Measurements from ENCODE around the gene CASR.

CASR gene

DNA sequence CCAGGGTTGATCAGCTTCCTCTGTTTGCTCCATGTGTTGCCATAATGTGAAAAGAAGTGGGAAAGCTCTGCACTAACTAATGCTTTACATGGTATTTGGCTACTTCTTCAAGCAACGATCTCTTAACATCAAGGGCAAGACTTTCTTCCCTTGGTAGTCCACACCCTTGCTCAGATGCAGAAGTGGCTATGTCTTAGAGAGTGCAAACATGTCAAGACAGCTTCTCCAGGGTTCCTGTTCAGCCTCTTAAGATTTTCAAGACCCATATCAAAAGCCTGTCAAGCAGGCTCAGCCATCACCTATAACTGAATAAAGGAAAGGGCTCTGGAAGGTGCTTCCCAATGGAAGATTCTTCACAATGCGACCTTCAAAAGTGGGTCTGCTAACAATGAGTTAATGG lies 76.7 kb downstream of the CASR start:
- no peak for DNase-seq

DNA sequence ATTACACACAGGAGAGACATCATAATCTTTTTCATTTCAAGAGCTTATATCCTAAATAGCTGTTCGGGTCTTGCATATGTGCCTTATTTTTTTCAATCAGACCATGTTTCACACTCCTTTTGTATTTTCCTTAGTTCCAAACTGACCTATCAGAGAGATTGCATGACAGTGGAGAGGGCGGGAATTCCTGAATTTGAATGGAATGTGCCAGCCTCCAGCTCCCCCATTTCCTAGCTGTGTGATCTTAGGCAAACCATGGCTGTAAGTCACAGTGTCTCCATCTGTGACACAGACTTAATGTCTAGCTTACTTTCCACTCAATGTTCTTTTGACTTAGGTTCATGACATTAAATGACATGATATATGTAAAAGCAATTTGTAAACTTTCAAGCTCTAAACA lies 79.6 kb downstream of the CASR start:
- DNase-seq = no peak

DNA sequence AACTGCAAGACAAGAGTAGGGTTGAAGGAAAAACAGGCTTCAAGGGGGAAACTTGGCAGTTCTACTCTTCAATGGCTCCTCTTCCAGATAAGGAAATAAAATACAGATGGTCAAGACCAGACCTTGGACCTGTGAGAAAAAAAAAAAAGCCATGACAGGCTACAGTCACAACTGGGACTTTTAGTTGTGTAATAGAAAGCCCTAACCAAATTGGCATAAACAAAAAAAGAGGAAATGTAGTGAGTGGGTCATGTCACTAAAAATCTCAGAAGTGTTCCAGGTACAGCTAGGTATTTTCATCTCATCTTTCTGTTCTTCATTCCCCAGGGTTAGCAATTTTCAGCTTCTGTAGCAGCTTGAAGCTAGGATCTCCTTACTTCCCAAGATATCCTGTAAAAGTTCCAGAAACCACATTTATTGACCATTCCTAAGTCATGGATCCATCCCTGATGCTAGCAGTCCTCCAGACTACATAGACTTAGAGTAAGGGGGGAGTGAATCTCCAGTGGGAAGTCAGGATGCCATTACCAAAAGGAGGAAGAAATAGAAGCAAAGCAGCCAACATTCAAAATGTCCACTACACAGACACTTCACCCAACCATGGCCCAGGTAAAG lies 80.6 kb downstream of the CASR start:
- no peak for DNase-seq

DNA sequence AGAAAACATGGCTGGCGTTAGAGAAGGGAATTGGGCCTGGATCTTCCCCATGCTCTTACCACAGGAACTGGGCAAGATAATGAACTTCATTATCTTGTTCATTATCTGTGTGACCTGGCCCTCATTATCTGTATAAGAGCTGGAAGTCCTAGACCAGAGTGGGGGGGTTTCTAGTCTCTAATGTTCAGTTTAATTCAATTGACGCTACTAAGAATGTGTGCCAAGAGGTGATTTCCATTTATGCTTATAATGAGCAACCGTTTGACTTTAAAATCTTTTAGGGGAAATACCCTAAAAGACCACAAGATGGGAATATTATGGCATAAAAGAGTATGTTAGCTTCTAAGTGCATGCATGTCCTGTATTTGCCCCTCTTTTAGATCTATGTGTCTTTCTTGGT lies 82.5 kb downstream of the CASR start:
- DNase-seq = no peak

DNA sequence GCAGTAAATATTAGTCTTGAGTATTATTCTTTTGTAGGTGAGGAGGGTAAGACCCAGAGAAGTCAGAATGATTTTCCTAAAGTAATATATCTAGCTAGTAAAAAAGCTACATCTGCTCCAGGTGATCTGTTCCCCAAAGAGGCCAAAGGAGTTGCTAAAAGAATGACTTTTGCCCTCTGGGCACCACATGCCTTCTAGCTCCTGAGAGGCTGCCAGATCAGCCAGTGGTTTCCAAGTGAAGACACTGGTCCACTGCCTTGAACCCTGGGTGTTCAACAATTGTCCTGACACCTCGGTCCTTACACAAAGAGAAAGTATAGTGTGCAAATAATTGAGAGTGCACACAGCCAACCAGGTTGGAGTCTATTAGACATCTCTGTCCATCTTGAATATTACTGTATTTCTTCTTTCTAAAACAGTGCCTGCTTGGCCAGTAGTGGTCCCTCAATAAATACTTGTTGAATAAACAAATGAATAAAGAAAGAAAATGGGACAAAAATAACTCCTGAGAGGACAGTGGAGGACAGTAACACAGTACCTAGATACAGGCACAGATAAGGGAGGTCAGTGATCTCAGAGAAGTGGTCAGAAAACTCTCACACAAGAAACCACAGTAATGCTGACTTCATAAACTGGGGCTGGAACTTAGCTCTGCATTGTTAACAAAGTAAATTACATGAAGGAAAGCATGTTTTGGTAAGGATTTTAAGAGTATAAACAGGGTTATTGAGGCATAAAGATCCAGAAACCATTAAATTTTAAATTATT lies 85.0 kb downstream of the CASR start:
- DNase-seq = no peak

DNA sequence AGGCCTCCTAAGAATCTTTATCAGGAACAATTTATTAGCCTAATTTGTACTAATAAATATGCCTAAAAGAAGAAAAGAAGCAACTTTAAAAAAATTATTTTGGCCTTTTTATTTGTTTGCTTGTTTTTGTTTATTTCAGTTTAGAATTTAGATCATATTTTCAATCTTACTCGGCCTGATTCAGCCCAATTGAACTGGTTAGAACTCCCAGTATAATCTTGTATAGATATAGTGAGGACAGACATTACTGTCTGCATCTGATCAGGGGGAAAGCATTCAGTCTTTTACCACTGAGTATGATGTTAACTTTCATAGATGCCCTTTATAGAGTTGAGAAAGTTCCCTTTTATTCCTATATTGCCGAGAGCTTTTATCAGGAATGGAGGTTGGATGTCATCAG lies 85.6 kb downstream of the CASR start:
- DNase-seq = no peak

DNA sequence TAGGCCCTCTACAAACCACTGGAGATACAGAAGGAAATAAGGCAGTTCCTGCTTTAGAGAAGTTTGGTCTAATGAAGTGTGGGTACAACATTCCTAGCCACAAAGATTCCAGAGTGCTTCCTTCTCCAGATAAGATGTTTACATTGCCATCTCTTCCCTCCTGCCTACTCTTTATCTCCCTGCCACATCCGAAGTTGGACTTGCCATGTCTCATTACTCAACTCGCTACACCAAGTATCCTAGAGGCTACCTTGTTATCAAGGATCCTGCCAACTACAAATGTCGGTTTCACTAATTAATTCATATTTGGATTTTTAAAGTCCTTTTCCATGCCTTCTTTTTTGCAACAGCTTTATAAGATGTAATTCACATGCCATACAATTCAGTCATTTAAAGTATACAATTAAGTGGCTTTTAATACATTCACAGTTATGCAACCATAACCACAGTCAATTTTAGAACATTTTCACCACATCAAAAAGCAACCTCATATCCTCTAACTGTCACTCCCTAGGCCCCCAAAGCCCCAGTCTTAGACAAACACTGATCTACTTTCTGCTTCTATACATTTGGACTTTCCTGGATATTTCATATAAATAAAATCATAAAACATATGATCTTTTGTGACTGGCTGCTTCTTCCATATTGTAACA lies 87.9 kb downstream of the CASR start:
- DNase-seq = no peak

DNA sequence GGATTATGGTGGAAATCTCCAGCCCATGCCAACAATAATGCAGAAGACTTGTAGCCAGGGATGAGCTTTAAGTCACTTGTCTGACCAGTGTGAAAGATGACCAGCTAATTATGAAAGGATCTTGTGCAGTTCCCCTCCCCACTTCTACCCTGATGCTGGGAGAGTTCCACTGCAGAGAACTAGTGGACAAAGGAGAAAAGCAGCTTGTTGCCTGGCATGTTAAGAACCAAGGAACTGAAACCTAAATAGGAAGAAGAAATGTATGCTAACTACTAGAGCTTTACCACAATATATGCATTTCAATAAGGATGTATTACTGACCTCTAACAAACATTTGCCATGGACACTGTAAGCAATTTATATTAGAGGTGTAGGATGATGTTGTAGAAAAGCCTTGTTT lies 89.4 kb downstream of the CASR start:
- no peak for DNase-seq

DNA sequence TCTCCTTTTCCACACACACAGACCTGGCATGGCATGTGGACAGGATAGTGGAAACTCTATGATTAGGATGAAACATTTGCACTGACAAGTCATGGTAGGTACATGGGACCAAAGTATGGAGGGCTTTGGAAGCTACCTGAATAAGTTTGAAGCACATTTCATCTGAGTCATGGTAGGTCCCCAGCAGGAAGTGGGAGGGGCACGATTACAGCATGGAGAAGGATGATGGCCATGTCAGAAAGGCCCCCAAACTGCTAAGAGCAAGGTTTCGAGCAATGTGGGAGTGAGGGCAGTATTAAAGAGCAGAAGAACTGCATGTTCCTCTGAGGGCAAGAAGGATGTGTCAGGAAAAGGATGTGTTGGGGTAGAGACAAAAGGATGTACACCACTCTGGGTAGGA lies 90.0 kb downstream of the CASR start:
- no peak for DNase-seq

DNA sequence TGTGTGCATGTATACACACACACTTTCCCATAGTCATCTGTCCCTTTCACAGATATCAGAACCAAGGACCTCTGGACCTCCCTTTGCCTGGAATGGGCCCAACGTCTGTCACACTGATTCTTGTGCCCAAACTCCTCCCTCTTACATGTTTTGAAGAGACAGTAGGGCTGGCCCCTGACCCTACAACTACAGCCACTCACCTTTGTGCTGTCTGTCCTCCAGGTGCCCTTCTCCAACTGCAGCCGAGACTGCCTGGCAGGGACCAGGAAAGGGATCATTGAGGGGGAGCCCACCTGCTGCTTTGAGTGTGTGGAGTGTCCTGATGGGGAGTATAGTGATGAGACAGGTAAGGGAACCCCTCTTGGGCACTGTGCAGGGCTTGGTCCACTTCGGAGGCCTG lies 98.4 kb downstream of the CASR start:
- no peak for DNase-seq

DNA sequence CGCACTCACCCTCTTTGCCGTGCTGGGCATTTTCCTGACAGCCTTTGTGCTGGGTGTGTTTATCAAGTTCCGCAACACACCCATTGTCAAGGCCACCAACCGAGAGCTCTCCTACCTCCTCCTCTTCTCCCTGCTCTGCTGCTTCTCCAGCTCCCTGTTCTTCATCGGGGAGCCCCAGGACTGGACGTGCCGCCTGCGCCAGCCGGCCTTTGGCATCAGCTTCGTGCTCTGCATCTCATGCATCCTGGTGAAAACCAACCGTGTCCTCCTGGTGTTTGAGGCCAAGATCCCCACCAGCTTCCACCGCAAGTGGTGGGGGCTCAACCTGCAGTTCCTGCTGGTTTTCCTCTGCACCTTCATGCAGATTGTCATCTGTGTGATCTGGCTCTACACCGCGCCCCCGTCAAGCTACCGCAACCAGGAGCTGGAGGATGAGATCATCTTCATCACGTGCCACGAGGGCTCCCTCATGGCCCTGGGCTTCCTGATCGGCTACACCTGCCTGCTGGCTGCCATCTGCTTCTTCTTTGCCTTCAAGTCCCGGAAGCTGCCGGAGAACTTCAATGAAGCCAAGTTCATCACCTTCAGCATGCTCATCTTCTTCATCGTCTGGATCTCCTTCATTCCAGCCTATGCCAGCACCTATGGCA lies 100.5 kb downstream of the CASR start:
- no peak for DNase-seq

DNA sequence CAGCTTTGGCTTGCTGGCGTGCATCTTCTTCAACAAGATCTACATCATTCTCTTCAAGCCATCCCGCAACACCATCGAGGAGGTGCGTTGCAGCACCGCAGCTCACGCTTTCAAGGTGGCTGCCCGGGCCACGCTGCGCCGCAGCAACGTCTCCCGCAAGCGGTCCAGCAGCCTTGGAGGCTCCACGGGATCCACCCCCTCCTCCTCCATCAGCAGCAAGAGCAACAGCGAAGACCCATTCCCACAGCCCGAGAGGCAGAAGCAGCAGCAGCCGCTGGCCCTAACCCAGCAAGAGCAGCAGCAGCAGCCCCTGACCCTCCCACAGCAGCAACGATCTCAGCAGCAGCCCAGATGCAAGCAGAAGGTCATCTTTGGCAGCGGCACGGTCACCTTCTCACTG lies 101.0 kb downstream of the CASR start:
- DNase-seq = no peak

DNA sequence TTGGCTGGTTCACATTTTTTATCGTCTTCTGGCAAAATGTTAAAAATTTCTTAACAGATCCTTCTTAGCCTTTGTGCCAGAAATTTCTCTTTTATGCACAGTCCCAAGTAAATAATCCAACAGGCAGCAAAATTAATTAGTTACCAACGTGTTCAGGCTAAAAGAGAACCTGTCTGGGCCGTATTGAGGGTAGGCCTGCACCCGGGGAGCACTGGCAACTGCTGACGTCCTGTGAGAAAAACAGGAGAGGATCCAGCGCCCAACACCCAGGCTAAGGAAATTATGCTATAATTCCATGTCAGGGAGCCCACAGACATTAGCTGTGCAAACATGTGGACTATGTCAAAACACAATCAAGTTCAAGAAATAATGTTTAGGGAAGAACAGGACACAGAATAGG lies 110.9 kb downstream of the CASR start:
- no peak for DNase-seq

DNA sequence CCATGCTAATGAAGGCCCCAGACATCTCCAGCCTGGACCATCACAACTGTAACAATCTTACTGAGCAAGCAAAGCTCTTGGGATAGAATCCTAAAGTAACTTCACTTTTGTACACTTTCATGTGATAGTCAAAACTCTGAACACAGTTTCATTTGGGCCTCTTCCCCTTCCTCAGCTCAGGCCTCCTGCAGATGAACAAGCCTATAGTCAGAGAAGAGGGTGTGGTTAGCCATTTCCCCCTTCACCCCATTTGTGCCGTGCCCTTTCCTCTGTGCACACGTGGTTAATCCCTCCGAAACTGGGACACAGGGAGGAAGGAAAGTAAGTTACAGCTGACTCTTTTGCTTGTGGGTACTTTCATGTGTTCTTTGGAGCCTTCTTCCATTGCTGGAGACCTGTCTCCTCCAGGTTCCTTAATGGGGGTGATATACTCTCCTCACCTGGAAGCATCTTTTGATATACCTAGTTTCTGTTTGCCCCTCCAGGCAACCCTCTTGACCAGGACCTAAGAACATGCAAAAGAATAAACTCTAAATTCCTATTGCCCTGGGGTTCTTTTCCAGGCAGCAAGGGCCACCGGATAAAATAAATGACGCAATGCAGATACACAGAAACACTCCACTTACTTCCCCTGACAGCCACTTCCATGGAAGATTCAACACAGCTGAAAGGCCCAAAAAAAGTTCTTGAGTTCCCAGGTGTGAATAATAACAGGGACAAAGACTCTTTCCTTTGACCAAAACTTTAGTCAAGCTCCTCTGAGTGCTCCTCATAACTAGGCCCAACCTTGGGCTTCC lies 112.0 kb downstream of the CASR start:
- no peak for DNase-seq

DNA sequence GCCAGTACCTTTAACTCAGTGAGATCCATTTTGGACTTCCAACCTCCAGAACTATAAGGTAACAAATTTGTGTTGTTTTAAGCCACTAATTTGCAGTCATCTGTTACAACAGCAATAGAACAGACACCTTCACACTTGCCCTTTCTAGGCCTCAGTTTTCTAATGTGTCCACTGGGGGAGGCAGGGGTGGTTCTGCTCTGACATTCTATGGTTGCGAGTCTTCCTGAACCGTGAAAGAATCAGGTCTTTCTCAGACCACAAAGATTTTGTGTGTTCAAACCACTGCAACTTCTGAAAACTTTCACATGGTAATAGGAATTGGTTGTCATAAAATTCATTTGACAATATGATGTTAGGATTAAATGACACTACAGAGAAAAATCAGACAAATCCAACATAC lies 114.8 kb downstream of the CASR start:
- DNase-seq = no peak

DNA sequence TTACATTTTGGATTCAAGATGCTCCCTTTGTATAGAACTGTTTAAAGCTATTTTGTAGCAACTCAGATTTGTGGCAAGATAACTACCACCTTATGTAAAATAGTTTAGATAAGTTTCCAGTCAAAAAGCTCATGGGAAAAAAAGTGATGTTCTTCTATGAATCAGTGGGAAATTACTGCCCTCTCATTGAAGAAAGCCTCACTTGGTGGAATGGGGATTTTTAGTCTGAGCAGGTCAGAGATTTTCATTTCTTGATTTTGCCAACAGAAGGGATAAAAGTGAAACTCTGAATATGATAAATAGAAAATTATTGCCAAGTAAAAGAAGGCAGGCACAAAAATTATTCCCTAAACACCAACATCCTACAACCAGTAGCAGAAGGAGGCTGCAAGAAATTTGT lies 115.7 kb downstream of the CASR start:
- DNase-seq = no peak

DNA sequence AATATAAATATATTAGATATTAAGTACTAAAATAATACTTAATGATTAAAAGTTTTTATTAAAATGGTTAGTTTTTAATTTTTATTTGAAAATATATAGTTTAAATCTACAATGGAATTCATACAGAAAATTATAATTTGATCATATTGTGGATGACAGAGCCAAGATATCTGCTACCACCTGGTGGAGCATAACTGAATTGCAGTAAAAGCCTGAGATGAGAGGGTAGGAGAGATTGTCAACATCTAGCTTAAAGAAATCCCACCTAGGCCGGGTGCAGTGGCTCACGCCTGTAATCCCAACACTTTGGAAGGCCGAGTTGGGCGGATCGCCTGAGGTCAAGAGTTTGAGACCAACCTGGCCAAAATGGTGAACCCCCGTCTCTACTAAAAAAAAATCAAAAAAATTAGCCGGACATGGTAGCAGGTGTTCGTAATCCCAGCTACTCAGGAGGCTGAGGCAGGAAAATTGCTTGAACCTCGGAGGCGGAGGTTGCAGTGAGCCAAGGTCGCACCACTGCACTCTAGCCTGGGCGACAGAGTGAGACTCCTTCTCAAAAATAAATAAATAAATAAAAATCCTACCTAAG lies 116.5 kb downstream of the CASR start:
- no peak for DNase-seq

DNA sequence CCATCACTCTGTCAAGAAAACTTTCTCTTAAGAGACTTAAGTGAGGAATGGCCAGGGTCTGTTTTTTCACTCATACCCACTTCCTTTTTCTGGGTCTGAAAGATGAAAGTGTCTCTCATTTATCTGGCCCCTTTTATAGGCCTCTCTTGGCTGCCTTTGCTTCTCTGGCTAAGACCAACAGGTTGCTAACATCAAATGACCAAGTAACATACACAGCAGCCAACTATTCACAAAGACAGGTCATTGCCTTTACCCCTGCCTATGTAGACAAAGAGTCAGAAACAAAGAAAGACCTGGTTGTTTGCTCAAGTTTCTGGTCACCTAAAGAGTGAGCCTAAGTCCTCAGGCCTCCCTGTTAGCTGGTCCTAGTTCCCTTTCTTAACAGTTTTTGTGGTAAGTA lies 117.6 kb downstream of the CASR start:
- no peak for DNase-seq

DNA sequence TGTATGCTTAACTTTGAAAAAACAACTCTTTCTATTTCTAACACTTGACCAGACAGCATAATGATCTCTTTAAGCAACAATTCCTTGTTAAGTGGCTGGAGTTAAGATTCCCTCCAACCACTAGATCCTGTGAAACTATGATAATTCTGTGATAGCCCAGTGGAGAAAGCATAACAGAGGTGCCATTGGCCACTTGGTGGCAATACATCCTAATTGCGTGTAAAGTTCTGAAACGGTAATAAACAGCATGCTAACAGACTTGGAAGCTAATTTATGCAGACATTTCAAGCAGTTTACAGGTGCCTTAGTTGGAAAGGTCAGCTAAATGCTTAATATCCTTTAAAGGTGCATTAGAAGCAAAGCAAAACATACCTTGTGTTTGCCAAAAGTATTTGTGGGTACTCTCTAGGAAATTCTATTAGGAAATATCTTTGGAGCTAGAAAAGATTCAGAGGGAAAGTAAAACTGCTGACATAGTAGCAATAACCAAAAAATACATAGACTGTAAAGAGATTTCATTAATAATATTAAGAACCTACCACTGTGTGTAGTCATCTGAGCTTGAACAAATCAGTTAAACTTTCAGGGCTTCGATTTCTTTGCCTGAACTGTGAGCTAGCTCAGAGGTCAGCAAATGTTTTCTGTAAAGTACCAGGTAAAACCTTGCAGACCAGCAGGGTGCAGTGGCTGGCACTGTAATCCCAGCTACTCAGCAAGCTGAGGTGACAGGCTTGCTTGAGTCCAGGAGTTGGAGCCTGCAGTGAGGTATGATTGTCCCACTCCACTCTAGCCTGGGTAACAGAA lies 122.6 kb downstream of the CASR start:
- DNase-seq = no peak

DNA sequence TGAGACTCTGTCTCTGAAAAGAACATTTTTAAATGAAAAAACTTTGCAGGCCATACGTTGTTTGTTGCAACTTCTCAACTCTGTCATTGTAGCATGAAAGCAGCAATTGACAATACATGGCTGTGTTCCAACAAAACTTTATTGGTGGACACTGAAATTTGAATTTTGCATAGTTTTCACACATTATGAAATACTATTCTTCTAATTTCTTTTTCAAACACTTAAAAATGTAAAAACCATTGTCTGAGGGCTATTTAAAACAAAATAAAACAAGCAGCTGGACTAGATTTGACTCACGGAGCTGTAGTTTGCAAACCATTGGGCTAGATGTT lies 123.1 kb downstream of the CASR start:
- no peak for DNase-seq

DNA sequence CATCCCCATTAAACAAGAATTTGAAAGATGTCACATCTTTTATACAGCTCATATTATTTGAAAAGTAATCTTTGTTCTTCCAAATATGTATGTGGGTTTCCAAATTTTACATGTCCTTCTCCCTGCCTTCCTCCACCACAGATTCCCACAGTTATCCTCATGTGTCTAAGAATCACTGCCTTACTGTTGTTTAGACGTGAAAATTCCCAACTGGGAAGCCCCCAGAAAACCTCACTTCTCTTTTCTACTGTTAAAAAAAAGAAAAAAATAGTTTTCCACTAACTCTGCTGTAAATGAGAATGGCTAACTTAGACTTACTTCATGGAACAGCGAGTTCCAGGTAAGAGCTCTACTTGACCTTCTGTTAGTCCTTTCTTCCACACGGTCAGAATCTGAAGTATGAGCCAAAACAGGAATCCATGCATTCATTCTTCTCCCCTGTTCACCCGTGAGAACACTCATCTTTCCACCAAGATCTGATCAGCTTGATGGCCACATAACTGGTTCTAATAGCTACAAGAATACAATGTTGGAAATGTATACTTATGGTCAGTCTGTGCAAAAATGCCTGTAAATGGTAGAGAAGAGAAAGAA lies 123.7 kb downstream of the CASR start:
- no peak for DNase-seq

DNA sequence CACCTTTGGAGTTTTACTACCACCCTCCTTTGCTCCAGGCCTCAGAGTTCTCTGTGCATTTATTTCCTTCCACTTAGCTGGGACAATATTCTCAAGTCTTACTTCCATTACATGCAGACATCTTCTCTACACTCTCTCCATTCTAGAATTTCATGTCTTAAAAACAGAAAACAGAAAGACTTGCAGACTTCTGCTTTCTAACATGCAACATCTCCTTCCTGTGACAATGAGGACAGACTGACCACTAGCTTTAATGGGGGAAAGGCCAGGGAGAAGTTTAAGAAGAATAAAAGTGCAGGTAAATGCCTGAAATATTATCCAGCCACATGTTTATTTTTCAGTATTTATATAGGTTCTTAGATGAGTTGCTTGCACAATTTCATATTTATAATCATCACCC lies 124.5 kb downstream of the CASR start:
- no peak for DNase-seq
